Osteoblast (primary cell): Measurements from ENCODE around the gene C4orf36. TPM values are rescaled to one million over a fixed set of nuclear protein-coding genes. Genes with fewer than 3 reads are reported as not detected.
A peak's percentile ranks its signal among the peaks of the same experiment; 100 is the strongest.

Source experiments
- DNase-seq: peaks from one replicate; pipeline ENCODE4 v3.0.0; 2011; ENCODE audit warnings: low spot score, mixed read lengths; ENCODE audit not compliant: insufficient read length; ENCODE audit errors: missing footprints
- H2AFZ ChIP-seq: 2 replicates; pipeline ENCODE4 v1.6.0; 2011; ENCODE audit warnings: mild to moderate bottlenecking, low read length
- H3K27ac ChIP-seq: 2 replicates; pipeline ENCODE4 v1.5.1; 2011; ENCODE audit warnings: mild to moderate bottlenecking, low read depth, low read length, moderate library complexity
- H3K27me3 ChIP-seq: 2 replicates; pipeline ENCODE4 v1.6.0; 2012; ENCODE audit warnings: mild to moderate bottlenecking, control low read depth, inconsistent platforms, low read length, moderate library complexity; ENCODE audit not compliant: insufficient read depth
- H3K36me3 ChIP-seq: 2 replicates; pipeline ENCODE4 v1.5.1; 2011; ENCODE audit warnings: mild to moderate bottlenecking, low read length, control low read depth, moderate library complexity; ENCODE audit not compliant: insufficient read depth
- H3K4me1 ChIP-seq: 2 replicates; pipeline ENCODE4 v1.5.1; 2011; ENCODE audit warnings: mild to moderate bottlenecking, low read length, control low read depth, moderate library complexity; ENCODE audit not compliant: insufficient read depth
- H3K4me2 ChIP-seq: 2 replicates; pipeline ENCODE4 v1.6.0; 2011; ENCODE audit warnings: mild to moderate bottlenecking, low read length; ENCODE audit not compliant: insufficient read depth
- H3K4me3 ChIP-seq: fragments of 200-600 bp; sonication (generic); 3 replicates; pipeline ENCODE4 v1.5.1; 2012; ENCODE audit warnings: mild to moderate bottlenecking, low read length, inconsistent platforms; ENCODE audit not compliant: insufficient read depth
- H3K79me2 ChIP-seq: 2 replicates; pipeline ENCODE4 v1.6.0; 2012; ENCODE audit warnings: mild to moderate bottlenecking, low read length, control low read depth, inconsistent platforms; ENCODE audit not compliant: insufficient read depth
- H3K9me3 ChIP-seq: 2 replicates; pipeline ENCODE4 v1.5.1; 2011; ENCODE audit warnings: low read depth, low read length, control low read depth
- H4K20me1 ChIP-seq: 2 replicates; pipeline ENCODE4 v1.6.0; 2012; ENCODE audit warnings: mild to moderate bottlenecking, low read length, control low read depth; ENCODE audit not compliant: insufficient read depth
- total RNA-seq: library from RNA; depleted of rRNA; stranded (reverse); fragments of >200 nt; gene quantifications from 2 replicates; pipeline ENCODE4 v1.2.3, GENCODE V29; 2012
- TF ChIP-seq, protein P1 (sequence below): IDR thresholded peaks from 2 replicates; pipeline ENCODE4 v1.5.1; 2011; ENCODE audit warnings: mild to moderate bottlenecking, low read depth, low read length, moderate library complexity; ENCODE audit errors: extremely low read depth

Gene C4orf36
- total RNA-seq, 1 donor, result 0.72 TPM

- H3K4me1 ChIP-seq, result no peaks in the 10 kb centered on the region
- no peak overlapping the region for H3K4me3 ChIP-seq
- H3K4me2 ChIP-seq, result no peak overlapping the region
- no peaks in the 10 kb centered on the region for H4K20me1 ChIP-seq
- H3K9me3 ChIP-seq, result no peaks in the 10 kb centered on the region
- H3K36me3 ChIP-seq, result no peaks in the 10 kb centered on the region
- H3K27me3 ChIP-seq, result no peaks in the 10 kb centered on the region
- no peak for DNase-seq
- TF ChIP-seq, protein P1, sequence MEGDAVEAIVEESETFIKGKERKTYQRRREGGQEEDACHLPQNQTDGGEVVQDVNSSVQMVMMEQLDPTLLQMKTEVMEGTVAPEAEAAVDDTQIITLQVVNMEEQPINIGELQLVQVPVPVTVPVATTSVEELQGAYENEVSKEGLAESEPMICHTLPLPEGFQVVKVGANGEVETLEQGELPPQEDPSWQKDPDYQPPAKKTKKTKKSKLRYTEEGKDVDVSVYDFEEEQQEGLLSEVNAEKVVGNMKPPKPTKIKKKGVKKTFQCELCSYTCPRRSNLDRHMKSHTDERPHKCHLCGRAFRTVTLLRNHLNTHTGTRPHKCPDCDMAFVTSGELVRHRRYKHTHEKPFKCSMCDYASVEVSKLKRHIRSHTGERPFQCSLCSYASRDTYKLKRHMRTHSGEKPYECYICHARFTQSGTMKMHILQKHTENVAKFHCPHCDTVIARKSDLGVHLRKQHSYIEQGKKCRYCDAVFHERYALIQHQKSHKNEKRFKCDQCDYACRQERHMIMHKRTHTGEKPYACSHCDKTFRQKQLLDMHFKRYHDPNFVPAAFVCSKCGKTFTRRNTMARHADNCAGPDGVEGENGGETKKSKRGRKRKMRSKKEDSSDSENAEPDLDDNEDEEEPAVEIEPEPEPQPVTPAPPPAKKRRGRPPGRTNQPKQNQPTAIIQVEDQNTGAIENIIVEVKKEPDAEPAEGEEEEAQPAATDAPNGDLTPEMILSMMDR, result no peak
- no peaks in the 10 kb centered on the region for H3K79me2 ChIP-seq
- H3K27ac ChIP-seq, result no peak overlapping the region
- H2AFZ ChIP-seq, result no peak overlapping the region
These were observed 4.4 kb upstream of the C4orf36 start for GRCh38 chr4:86896596-86896995.

DNA sequence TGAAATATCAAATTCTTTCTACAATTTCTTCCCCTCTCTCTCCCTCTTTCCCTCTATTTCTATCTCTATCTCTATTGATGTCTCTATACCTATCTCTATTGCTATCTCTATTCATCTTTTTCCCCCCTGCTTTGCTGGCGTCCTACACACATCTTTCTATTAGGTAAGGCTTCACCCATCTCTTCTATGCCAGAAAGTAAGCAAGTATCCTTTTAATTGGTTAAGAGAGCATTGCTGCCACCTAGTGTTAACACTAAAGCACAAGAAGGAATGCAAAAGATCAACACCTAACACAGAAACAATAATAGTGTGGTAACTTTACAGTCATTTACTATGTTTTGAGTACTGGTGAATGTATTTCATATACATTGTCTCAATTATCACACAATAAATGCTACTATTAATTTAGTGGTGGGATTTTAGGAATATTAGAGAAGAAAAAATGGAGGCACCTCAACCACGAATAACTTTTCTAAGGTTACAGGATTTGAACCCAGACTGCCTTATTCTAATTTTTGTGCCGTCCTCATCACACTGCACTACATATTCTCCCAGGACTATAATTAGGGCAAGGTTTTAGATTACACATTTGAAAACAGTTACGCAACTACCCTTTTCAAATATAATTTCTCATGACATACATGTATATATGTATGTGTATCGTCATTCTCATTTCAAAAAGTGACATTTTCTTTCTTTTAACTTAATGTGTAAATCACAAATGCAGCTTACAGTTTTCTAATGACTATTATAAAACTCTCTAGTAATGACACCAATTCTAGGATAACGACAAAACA, 3.7 kb upstream of the C4orf36 start:
- Histone ChIP-seq H2AFZ (no peak overlapping the region), H3K4me1 (no peaks in the 10 kb centered on the region), H3K4me2 (no peak overlapping the region), H3K27ac (no peak overlapping the region), H3K36me3 (no peaks in the 10 kb centered on the region), H3K79me2 (no peaks in the 10 kb centered on the region), H3K27me3 (no peaks in the 10 kb centered on the region), H4K20me1 (no peaks in the 10 kb centered on the region), H3K4me3 (no peak overlapping the region), H3K9me3 (no peaks in the 10 kb centered on the region)
- peak; percentile 87 for DNase-seq
- TF ChIP-seq, protein P1, result peak; percentile 78

DNA sequence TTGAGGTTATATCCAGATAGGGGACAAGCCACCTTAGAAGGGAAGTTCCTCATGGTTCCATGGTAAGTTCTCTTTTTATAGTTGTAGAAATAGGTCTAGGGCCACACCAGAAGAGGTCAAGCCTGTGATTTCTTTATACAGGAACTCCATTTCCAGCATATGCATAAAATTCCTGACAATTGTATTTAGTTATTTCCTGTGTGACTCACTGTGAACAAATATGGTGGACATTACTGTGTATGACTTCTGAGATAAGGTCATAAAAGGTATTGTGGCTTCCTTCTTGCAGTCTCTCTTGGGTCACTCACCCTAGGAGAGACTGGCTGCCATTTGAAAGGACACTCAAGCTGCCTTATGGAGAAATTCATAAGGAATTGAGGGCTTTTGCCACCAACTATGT, 2.2 kb upstream of the C4orf36 start:
- Histone ChIP-seq H4K20me1 (no peaks in the 10 kb centered on the region), H3K27ac (no peak overlapping the region), H3K79me2 (no peaks in the 10 kb centered on the region), H3K9me3 (no peaks in the 10 kb centered on the region), H3K36me3 (no peaks in the 10 kb centered on the region), H3K27me3 (no peaks in the 10 kb centered on the region), H3K4me1 (no peaks in the 10 kb centered on the region), H3K4me3 (no peak overlapping the region), H3K4me2 (no peak overlapping the region), H2AFZ (peak overlapping the region; percentile 52)
- no peak for DNase-seq
- TF ChIP-seq, protein P1, result no peak

DNA sequence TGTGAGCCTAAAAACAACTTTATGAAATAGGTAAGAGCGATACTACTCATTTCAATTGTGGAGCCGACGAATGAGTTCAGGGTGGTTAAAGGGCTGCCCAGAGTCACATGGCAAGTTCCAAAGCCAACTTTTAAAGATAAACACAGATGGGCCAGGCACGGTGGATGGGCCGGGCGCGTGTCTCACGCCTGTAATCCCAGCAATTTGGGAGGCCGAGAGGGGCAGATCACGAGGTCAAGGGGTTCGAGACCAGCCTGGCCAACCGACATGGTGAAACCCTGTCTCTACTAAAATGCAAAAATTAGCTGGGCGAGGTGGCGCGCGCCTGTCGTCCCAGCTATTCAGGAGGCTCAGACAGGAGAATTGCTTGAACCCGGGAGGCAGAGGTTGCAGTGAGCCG, 914 bp upstream of the C4orf36 start:
- H3K4me2 ChIP-seq, result peak overlapping the region; percentile 95
- no peaks in the 10 kb centered on the region for H3K9me3 ChIP-seq
- H3K27ac ChIP-seq, result no peak overlapping the region
- no peaks in the 10 kb centered on the region for H3K36me3 ChIP-seq
- no peaks in the 10 kb centered on the region for H3K79me2 ChIP-seq
- no peak for DNase-seq
- no peaks in the 10 kb centered on the region for H3K27me3 ChIP-seq
- H4K20me1 ChIP-seq, result no peaks in the 10 kb centered on the region
- TF ChIP-seq, protein P1, result no peak
- no peak overlapping the region for H2AFZ ChIP-seq
- no peaks in the 10 kb centered on the region for H3K4me1 ChIP-seq
- no peak overlapping the region for H3K4me3 ChIP-seq
